NCI-H2196 treated with DMSO at 0.1 percent for 48 hours (cell line): Measurements from ENCODE around the gene LRRC71.

ENCODE experiments used
- DNase-seq: peaks from one replicate; lab custom pipeline; 2025; ENCODE audit not compliant: unreplicated experiment; lab: John Stamatoyannopoulos, UW

LRRC71 gene

GRCh38 chr1:156945881-156946661 lies 25.6 kb downstream of the LRRC71 start:
- DNase-seq, result peak; percentile 9

GRCh38 chr1:156947127-156947526 lies 26.7 kb downstream of the LRRC71 start:
- no peak for DNase-seq

GRCh38 chr1:156947818-156948525 lies 27.5 kb downstream of the LRRC71 start:
- no peak for DNase-seq

- no peak for DNase-seq
Measured at GRCh38 chr1:156948708-156949107, 28.3 kb downstream of the LRRC71 start.

- DNase-seq, result no peak
Measured at GRCh38 chr1:156949127-156949526, 28.7 kb downstream of the LRRC71 start.

GRCh38 chr1:156951371-156951770 lies 30.9 kb downstream of the LRRC71 start:
- DNase-seq, result no peak

GRCh38 chr1:156953571-156953970 lies 33.1 kb downstream of the LRRC71 start:
- DNase-seq, result no peak

GRCh38 chr1:156956333-156956732 lies 35.9 kb downstream of the LRRC71 start:
- DNase-seq, result no peak

- DNase-seq, result no peak
Measured at GRCh38 chr1:156957634-156958033, 37.2 kb downstream of the LRRC71 start.

- DNase-seq, result no peak
Measured at GRCh38 chr1:156958247-156958714, 37.8 kb downstream of the LRRC71 start.

GRCh38 chr1:156959414-156959813 lies 39.0 kb downstream of the LRRC71 start:
- DNase-seq, result peak; percentile 44

- no peak for DNase-seq
Measured at GRCh38 chr1:156959925-156960324, 39.5 kb downstream of the LRRC71 start.

- no peak for DNase-seq
Measured at GRCh38 chr1:156961709-156962108, 41.3 kb downstream of the LRRC71 start.

- DNase-seq, result no peak
Measured at GRCh38 chr1:156963621-156964020, 43.2 kb downstream of the LRRC71 start.

- no peak for DNase-seq
Measured at GRCh38 chr1:156964441-156964840, 44.0 kb downstream of the LRRC71 start.

- DNase-seq, result no peak
Measured at GRCh38 chr1:156969496-156969895, 49.1 kb downstream of the LRRC71 start.

GRCh38 chr1:156970017-156970416 lies 49.6 kb downstream of the LRRC71 start:
- no peak for DNase-seq

GRCh38 chr1:156973417-156973816 lies 53.0 kb downstream of the LRRC71 start:
- DNase-seq, result no peak

- no peak for DNase-seq
Measured at GRCh38 chr1:156975084-156975483, 54.7 kb downstream of the LRRC71 start.

- no peak for DNase-seq
Measured at GRCh38 chr1:156980551-156980950, 60.1 kb downstream of the LRRC71 start.
